HG03342 (cell line): ENCODE data around the gene PTPRB.

Experiments used
- ATAC-seq: cut with Tn5 transposase; IDR thresholded peaks from one replicate; pipeline ENCODE4 v1.9.1; 2021; ENCODE audit warnings: mild to moderate bottlenecking, moderate library complexity; ENCODE audit not compliant: unreplicated experiment

The PTPRB gene

DNA sequence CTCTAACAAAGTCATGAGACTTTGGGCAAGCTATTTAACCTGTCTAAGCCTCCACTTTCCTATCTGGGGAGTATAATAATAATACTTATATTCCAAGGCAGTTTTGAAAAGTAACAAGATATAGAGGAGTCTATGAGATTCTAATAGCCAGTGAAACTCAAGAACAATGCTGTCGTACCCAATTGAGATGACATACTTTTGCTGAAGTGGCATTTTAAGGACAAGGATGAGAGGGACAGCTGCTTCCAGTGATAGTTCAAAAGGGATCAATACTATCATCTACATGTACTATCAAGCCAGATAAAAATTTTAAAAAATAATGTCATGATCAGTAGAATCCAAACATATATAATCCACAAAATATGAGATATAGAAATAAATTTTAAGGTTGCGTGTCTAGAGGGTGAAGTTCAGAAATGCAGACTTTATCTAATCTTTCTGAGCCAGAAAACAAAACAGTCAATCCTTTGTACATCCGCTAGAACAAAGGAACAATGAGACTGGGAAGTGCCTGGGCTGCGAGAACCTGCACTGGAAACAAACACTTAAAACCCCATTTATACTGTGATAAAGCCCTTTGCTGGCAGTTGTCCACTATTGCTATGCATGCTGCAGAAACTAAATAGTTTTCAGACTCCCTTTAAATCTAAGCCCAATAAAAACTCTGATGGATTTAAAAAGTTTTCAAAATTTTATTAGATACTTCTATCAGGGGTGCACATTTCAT, 38.6 kb downstream of the PTPRB start:
- ATAC-seq: no peak

DNA sequence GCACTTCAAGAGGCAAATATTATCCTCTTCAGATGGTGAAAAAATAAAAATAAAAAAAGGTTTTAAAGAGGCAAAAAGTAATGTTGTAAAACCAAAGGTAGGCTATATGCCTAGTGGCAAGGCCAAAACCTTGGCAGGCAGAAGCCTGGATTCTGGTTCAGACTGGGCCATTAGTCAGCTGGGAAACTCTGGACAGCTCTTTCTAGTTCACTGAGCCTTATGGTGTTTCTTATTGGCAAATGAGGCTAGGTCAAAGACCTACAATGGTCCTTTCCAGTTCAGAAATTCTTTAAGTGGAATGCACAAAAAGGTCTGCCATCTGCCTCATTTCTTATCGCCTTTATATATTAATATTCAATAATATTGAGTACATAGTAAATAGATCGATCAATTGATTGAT, 44.6 kb downstream of the PTPRB start:
- no peak for ATAC-seq

DNA sequence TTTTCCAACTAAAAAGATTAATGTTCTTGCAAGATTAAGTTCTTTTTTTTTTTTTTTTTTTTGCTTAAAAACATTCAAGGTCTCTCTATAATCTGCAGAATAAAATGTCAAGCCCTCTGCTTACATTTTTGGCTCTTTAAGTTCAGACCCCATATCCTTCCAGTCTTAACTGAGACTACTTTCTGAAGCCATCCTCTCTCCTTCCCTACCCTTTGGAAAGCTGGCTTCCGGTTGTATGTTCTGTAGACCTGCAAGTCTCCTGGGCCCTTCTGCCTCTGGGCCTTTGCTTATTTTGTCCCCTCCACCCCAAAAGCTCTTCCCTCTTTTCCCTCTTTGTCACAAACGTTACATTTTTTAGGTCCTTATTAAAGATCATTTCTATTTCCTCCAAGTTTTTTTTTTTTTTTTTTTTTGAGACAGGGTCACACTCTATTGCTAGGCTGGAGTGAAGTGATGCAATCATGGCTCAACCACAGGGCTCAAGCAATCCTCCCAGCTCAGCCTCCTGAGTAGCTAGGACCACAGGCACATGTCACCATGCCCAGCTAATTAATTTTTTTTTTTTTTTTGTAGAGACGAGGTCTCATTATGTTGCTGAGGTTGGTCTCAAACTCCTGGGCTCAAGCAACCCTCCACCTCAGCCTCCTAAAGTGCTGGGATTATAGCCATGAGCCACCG, 46.5 kb downstream of the PTPRB start:
- no peak for ATAC-seq

DNA sequence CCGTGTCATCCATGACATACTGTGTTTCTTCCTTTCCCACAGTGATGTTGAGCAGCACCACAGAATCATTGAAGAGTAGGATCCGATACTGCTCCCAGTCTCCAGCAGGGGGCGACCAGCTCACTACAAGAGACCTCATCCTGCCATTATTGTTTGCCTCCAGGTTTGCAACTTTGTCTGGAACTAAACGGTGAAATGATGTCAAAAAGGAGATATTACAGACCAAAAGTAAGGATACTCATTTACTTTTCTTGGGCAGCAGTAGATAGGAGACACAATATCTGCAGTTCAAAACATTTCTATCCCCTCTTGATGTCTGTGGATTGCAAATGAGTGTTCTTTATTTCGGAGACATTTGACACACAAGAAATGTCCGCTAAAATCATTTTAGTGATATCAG, 47.2 kb downstream of the PTPRB start:
- peak; percentile 97 for ATAC-seq

DNA sequence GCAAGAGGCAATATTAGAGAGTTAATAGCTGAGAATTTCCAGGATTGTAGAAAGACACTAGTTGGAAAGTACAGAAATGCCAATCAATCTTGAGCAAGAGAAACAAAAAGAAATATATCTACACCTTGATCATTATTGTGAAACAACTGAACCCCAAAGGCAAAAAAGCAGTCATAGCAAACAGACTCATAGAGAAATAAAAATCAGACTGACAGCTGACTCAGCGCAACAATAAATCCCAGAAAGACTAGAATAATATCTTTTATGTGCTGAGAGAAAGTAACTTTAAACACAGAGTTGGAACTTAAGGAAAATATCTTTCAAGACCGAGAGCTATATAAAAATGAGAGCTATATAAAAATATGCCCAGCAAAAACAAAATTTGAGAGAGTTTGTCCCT, 52.9 kb downstream of the PTPRB start:
- ATAC-seq: no peak

DNA sequence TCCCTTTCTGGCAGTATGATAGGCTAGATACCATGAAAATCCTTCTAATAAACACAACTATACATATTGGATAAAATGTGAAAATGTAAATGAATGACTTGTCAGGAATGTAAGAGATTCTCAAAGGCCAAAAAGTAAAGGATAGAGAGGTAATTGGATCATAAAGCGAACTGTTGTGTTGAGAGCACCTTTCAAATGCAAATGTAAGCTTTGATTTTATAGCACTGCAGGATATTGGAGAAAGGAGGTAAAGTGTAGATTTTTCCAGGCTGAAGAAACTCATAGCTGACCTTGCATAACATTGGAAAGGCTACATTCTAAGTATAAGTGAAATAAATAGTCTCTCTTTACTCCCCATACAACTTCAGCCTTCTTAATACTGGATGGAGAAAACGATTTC, 54.0 kb downstream of the PTPRB start:
- no peak for ATAC-seq

DNA sequence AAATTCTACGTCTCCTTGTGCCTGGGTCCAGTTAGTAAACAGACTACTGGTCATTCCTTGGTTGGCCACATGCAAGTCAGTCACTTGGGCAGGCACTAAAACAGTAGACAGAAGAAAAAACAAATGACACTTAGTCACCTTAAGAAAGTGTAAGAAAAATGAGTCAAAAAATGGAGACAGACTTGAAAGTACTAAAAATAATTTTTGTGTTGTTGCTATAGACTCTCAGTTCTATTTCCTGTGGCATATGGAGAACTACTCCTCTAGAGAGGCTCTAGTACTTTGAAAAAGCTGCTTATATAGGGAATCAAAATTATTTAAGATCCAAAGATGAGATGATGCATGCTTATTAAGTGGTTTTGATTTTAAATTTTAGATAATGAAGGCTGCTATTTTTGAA, 56.0 kb downstream of the PTPRB start:
- ATAC-seq: no peak

DNA sequence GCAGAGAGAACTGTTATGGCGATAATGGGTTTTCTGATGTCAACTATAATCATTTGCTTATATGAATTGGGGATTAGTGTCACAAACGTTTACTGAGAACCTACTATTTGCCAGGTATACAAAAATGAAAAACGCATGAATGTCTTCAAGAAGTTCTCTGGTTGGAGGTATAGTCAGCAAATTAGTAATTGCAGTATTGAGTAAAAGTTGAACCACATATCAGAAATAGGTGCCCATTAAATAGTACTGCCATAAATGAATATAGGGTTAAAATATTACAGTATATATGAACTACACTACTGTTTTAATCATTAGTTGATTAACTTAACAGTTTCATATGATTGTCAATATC, 60.0 kb downstream of the PTPRB start:
- ATAC-seq: peak; percentile 16

DNA sequence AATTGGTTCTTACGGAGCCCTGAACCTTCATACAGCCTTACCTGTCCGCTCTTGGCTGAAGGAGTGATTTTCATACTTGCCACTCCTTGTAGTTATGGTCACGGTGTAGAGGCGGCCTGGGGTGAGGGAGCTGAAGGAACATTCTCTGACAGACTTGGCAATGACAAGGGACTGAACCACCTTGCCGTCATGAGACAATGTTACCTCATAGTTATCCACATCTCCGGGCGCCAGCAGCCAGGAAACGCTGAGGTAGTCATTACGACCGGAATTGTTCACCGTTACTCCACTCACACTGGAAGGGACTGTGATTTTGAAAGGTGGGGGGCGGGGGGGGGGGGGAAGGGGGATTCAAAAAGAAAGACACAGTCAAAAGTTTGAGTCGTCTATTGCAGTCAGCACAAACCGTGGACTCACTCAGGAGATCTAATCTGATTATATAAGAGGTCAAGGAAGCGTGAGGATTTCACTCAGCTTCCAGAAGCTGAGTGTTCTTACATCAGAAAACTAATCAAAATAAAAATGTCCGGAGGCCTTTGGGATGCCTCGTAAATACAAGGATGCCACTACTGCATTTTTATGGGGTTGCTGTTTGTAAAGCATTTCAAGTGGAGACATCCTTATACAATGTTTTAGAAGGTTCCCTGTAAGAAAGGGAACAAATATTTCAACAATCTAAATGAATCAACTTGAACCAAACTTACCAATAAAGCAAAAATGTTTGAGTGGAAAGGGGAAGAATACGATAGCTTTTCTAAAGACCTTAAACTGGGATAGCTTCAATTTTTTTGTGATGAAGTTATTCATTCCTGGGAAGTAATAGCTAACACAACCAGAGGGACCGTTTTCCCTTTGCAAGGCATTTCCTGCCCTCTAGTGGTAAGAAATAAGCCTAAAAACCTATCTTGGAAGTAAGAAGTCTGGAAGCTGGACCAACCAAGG, 60.6 kb downstream of the PTPRB start:
- peak; percentile 73 for ATAC-seq

DNA sequence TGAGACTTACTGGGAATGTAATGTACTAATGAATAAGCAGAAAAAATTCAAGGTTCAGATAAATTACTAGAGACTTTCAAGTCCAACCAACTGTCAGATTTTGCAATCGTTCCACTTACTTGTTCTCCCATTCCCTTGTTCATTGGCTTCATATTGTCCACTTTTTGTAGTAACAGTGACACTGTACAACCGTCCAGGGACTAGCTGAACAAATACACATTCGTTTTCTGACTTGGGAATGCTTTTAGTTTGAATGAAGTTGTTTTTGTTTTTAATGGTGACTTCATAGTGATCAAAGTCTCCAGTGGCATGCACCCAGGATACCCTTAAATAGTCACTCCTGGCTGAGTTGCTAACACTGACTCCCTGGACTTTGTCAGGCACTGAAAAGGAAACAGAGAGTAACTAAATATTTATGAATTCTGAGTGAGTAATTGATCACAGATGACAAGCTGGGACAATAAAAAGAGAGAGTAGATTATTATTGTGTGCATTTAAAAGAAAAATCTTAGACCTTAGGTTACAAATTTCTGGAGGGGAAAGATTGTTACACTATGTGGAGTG, 65.4 kb downstream of the PTPRB start:
- ATAC-seq: no peak

DNA sequence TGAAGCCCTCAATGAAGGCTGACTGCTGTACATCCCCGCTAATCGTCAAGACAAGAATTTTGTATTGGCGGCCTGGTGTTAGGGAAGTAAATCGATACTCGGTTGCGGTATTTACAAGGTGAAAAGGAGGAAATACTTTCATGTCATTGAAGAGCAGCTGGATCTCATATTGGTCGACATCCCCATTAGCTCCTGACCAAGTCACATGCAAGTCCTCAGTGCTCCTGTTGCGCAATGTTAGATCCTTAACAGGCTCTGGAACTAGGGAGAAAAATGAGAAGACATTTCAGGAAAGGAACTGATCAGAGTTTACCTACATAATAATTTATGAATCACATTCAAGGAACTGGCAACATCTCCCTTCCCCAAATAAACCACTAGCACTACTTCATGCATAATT, 66.2 kb downstream of the PTPRB start:
- no peak for ATAC-seq

DNA sequence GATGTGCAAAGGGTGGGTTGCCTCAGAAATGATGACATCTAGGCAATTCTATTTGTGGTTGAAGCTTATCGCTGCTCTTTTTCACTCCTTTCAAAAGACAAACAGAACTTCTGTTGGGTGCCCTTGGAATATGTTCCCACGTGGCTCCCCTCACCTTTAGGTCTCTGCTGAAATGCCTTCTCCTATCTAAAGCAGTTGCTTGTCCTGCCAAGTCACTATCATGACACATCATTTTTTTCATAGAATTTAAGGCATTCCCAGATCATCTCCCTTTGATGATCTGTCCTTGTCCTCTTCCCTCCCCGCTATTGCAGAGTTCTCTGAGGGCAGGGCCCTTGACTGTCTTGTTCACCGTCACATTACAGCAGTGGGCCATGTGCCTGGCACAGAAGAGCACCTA, 75.7 kb downstream of the PTPRB start:
- no peak for ATAC-seq

DNA sequence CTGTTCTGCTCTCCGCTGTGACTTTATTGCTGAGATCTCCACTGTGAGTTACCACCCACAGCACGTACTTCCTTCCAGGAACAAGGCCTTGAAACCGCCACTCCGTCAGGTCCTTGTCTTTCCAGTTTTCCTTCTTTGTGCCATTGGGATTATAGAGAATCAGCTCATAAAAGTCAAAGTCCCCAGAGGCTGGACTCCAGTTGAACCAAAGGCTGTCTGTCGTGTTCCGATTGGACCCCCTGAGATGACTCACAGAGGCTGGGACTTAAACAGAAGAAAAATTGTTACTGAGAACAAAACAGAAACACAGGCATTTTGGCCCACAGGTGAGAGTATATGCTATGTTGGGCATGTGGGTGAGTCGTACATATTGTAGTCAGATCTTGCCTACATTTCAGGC, 76.6 kb downstream of the PTPRB start:
- ATAC-seq: no peak

DNA sequence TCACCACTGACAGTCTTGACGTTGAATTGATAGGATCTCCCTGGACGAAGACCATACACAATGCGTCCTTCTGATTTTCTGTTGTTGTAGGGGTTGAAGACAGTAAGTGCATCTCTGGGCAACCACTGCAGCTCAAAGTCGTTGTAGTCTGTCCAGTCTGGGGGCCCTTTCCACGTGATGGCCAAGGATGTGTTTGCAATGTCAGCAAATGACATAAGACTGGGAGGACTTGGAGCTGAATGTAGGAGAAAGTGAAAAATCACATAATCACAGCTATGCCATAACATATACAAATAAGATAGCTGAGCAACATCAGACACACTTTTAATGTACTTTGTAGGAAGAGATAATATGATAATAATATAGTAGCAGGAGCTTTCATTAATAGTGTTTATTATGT, 77.8 kb downstream of the PTPRB start:
- no peak for ATAC-seq

DNA sequence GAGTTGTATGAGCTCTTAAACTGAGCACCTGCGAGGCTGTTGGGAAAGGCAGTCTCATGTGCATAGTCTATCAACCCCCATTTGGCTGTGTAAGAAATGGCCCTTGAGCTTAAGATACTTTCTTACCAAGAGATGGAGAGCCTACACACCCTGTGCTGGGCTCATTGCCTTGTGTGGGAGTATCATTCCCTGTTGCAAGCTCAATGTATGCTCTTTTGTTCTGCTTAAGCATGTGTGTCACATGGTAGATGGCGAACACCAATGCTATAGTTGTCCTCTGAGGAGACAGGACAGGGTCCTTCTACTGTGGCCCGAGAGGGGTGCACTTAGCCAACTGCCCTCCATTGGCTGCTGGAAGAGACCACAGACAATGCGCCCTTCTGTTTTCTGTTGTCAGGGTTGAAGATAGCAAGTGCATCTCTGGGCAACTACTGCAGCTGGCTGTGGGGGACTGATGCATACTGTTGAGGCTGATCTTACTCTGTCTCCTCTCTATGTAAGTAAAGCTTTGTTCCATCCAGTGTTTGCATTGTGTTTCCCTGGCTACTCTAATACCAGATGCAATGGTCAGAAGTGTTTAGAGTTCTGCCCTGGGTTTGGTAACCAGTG, 79.5 kb downstream of the PTPRB start:
- ATAC-seq: no peak

DNA sequence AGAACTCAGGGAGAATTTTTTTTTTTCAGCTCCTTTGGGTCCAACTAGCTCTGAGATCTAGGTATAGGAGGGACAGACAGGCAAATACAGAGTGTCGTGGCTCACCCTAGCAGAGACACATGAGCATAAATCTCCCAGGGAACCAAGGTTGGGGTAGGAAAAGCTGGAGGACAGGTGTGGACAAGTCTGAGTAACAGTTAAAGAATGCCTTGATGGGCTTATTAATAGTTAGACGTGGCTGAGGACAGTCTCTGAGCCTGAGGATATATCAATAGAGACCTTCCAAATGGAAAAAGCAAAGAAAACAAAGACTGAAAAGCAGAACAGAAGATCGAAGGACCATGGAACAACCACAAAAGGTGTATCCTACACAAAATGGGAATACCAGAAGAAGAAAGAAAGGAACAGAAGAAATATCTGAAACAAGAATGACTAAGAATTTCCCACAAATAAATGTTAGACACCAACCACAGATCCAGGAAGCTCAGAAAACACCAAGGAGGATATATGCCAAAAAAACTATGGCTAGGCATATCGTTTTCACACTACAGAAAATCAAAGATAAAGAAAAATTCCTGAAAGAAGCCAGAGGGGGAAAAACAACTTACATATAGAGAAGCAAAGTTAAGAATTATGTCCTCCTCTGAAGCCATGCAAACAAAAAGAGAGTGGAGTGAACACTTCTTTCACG, 80.9 kb downstream of the PTPRB start:
- ATAC-seq: no peak

DNA sequence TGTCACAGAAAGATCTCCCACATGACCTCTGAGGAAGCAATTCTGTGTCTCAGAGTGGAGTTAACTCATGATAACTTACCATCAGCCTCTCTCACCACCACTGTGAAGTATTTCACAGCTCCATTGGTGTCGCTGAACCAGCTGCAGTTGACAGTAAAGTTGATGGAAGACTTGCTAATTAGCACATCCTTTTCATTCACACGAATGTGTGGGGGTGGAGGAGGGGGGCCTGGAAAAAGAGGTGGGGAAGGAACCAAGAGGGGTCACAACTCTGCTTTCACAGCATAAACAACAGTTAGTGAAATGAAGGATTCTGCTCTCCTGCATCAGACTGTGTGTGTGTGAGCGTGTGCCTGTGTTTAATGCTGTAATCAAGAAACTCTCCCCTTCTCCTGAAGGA, 82.1 kb downstream of the PTPRB start:
- no peak for ATAC-seq

DNA sequence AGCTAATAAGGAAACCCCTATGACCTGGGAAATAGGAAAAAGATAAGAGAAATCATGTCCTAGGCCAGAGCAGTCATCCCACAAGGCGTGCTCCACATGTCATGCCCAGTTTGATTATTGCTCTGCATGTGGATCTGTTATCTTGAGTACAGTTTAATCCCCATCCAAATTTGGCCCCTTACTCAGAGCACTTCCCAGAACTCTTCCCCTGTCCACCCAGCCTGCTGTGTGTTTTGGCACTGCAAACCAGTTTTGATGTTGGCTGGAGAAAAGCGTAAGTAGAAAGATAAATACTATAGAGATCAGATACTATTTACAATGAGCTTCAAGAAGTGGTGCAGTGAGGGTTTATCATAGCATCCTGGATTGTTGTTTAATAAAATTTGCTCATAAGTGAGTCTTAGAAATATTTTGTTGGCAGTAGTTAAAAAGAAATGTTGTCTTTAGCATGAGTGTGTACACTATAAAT, 83.8 kb downstream of the PTPRB start:
- no peak for ATAC-seq

DNA sequence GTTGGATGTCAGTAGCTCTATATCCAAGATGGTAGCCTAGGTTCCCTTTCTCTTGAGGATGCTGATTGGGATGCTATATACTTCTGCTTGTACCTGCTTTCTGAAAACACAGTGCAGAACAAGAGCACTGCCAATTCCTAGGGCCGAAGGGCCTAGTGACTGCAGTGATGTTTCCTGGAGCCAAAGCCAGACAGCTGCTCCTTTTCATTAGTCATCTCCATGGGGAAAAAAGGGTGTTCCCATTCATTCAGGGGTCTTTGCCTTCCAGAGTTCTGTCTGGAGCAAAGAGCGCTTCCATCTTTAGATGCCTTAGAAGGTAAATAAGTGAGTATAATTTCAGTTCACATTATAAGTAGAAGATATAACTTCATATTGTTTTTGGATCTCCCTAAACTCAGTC, 85.5 kb downstream of the PTPRB start:
- ATAC-seq: no peak

DNA sequence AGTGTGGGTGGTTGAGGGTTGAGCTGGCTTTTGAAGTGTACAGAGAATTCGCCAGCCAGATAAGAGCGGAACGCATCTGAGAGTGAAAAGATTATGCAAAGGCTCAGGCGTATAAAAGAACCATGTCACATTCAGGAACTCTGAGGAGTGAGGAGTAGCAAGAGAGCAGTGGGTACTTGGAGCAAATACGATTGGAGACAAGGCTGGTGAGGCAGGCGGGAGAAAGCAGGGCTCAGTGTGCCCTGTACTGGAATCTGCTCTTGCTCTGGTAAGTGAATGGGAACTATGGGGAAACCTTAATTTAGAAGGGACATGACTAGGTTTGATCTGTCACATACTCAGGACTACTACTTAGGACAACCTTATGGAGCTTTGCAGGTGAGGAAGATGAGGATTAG, 87.0 kb downstream of the PTPRB start:
- no peak for ATAC-seq
